GM12865 (cell line): ENCODE measurements around the gene WDR17.

Experiments
- DNase-seq: peaks from one replicate; pipeline ENCODE4 v3.0.0; 2010; ENCODE audit warnings: low read depth
- H3K4me3 ChIP-seq: 2 replicates; pipeline ENCODE4 v1.5.1; 2011; ENCODE audit warnings: mild to moderate bottlenecking, low read depth, low read length, control low read depth
- CTCF ChIP-seq: IDR thresholded peaks from 2 replicates; pipeline ENCODE4 v1.5.1; 2011; ENCODE audit warnings: low read length, control low read depth, low read depth, inconsistent platforms; ENCODE audit not compliant: insufficient read depth; ENCODE audit errors: missing control alignments

WDR17 gene

GRCh38 chr4:176193126-176193525 is 127.5 kb downstream of the WDR17 start:
- no peak for TF ChIP-seq CTCF
- no peak overlapping the region for H3K4me3 ChIP-seq
- DNase-seq = no peak

GRCh38 chr4:176193938-176194337 is 128.3 kb downstream of the WDR17 start:
- peak; percentile 9 for DNase-seq
- H3K4me3 ChIP-seq = no peak overlapping the region
- no peak for TF ChIP-seq CTCF

GRCh38 chr4:176195184-176195978 is 129.7 kb downstream of the WDR17 start, which contains the start of gene SPATA4:
TSS of gene SPATA4 (minus strand) at chr4:176195585. CDS start at chr4:176195562, 23 bp downstream.
- no peak for TF ChIP-seq CTCF
- peak within 1 kb of the TSS; percentile 57 for H3K4me3 ChIP-seq
- DNase-seq = peak; percentile 97

GRCh38 chr4:176198316-176198903 is 132.8 kb downstream of the WDR17 start:
- DNase-seq = no peak
- TF ChIP-seq CTCF = no peak
- H3K4me3 ChIP-seq = no peak overlapping the region

- H3K4me3 ChIP-seq = no peak overlapping the region
- TF ChIP-seq CTCF = no peak
- no peak for DNase-seq
Measured at GRCh38 chr4:176205299-176205698, 139.7 kb downstream of the WDR17 start.

GRCh38 chr4:176207839-176208238 is 142.2 kb downstream of the WDR17 start:
- no peak for DNase-seq
- no peak for TF ChIP-seq CTCF
- H3K4me3 ChIP-seq = no peak overlapping the region

- H3K4me3 ChIP-seq = no peak overlapping the region
- no peak for DNase-seq
- TF ChIP-seq CTCF = no peak
Measured at GRCh38 chr4:176209535-176209934, 143.9 kb downstream of the WDR17 start.
